ENCODE measurements around the gene LYPD5. TPM values are rescaled to one million over a fixed set of nuclear protein-coding genes. Genes with fewer than 3 reads are reported as not detected.
"Not testable (repeated sequence)": the region's sequence is repeated elsewhere in the genome, so short reads cannot be mapped to it uniquely, and the experiment has no call there.

Gene LYPD5
- polyA plus RNA-seq (2013, experiment 1 of 2): 0.30 TPM
- 0.32 TPM for polyA plus RNA-seq (2013, experiment 2 of 2)

- Histone ChIP-seq H3K36me3 (ENCODE audit: insufficient read depth, low read length) (no peaks in the 10 kb centered on the region), H3K27me3 (ENCODE audit: insufficient read depth, low read length) (peaks cover 32% of the 10 kb centered on the region), H3K9ac (ENCODE audit: low read depth, low read length) (no peak within 1 kb of the TSS), H3K27ac (ENCODE audit: low read depth, low read length) (no peak within 1 kb of the TSS), H3K4me3 (ENCODE audit: low read length) (no peak within 1 kb of the TSS), H3K4me1 (ENCODE audit: insufficient read depth, low read length) (no peaks in the 10 kb centered on the region), H3K9me3 (ENCODE audit: insufficient read depth, low read depth, low read length) (no peaks in the 10 kb centered on the region)
- WGBS: 63% methylated on average over 12 of the region's 12 CpGs
Measured at GRCh38 chr19:43802216-43802951, at the start of gene LYPD5. TSS of gene LYPD5 (minus strand) at chr19:43802447. CDS start at chr19:43802380, 67 bp downstream.

- peak overlapping the region; percentile 10; the same call in 1 of the 2 replicates for H3K4me3 ChIP-seq (ENCODE audit: low read length)
- H3K36me3 ChIP-seq (ENCODE audit: insufficient read depth, low read length): peaks cover 67% of the 10 kb centered on the region
- no peaks in the 10 kb centered on the region for H3K4me1 ChIP-seq (ENCODE audit: insufficient read depth, low read length)
- H3K27ac ChIP-seq (ENCODE audit: low read depth, low read length): no peak overlapping the region
- H3K27me3 ChIP-seq (ENCODE audit: insufficient read depth, low read length): no peaks in the 10 kb centered on the region
- H3K9ac ChIP-seq (ENCODE audit: low read depth, low read length): no peak overlapping the region
- peaks cover 88% of the 10 kb centered on the region for H3K9me3 ChIP-seq (ENCODE audit: insufficient read depth, low read depth, low read length)
Measured at GRCh38 chr19:43848821-43849220, 46.6 kb upstream of the LYPD5 start.

GRCh38 chr19:43847884-43848283 lies 45.6 kb upstream of the LYPD5 start:
- H3K27ac ChIP-seq (ENCODE audit: low read depth, low read length): peak overlapping the region; percentile 66; the same call in 1 of the 2 replicates
- H3K9me3 ChIP-seq (ENCODE audit: insufficient read depth, low read depth, low read length): peaks cover 97% of the 10 kb centered on the region

GRCh38 chr19:43847246-43847645 lies 45.0 kb upstream of the LYPD5 start:
- Histone ChIP-seq H3K4me1 (ENCODE audit: insufficient read depth, low read length) (no peaks in the 10 kb centered on the region), H3K9ac (ENCODE audit: low read depth, low read length) (no peak overlapping the region), H3K36me3 (ENCODE audit: insufficient read depth, low read length) (peaks cover 83% of the 10 kb centered on the region), H3K27me3 (ENCODE audit: insufficient read depth, low read length) (no peaks in the 10 kb centered on the region), H3K27ac (ENCODE audit: low read depth, low read length) (peak overlapping the region; percentile 66; the same call in 1 of the 2 replicates), H3K9me3 (ENCODE audit: insufficient read depth, low read depth, low read length) (peaks cover 97% of the 10 kb centered on the region), H3K4me3 (ENCODE audit: low read length) (no peak overlapping the region)
- no CpG with 5 or more reads among the region's 1 CpG for WGBS

More at GRCh38 chr19:43847884-43848283, 45.6 kb upstream of the LYPD5 start:
- WGBS: 97% methylated on average over 3 of the region's 4 CpGs
- no peaks in the 10 kb centered on the region for H3K27me3 ChIP-seq (ENCODE audit: insufficient read depth, low read length)
- H3K9ac ChIP-seq (ENCODE audit: low read depth, low read length): no peak overlapping the region
- peaks cover 76% of the 10 kb centered on the region for H3K36me3 ChIP-seq (ENCODE audit: insufficient read depth, low read length)
- no peaks in the 10 kb centered on the region for H3K4me1 ChIP-seq (ENCODE audit: insufficient read depth, low read length)
- H3K4me3 ChIP-seq (ENCODE audit: low read length): no peak overlapping the region

- no peaks in the 10 kb centered on the region for H3K27me3 ChIP-seq (ENCODE audit: insufficient read depth, low read length)
- no peaks in the 10 kb centered on the region for H3K4me1 ChIP-seq (ENCODE audit: insufficient read depth, low read length)
- H3K36me3 ChIP-seq (ENCODE audit: insufficient read depth, low read length): peaks cover 98% of the 10 kb centered on the region
- H3K4me3 ChIP-seq (ENCODE audit: low read length): no peak overlapping the region
- peaks cover 94% of the 10 kb centered on the region for H3K9me3 ChIP-seq (ENCODE audit: insufficient read depth, low read depth, low read length)
- no peak overlapping the region for H3K9ac ChIP-seq (ENCODE audit: low read depth, low read length)
- no peak overlapping the region for H3K27ac ChIP-seq (ENCODE audit: low read depth, low read length)
- WGBS: 83% methylated on average over 1 of the region's 2 CpGs
Measured at GRCh38 chr19:43842007-43842406, 39.8 kb upstream of the LYPD5 start.

- Histone ChIP-seq H3K4me1 (ENCODE audit: insufficient read depth, low read length) (no peaks in the 10 kb centered on the region), H3K27me3 (ENCODE audit: insufficient read depth, low read length) (no peaks in the 10 kb centered on the region), H3K9ac (ENCODE audit: low read depth, low read length) (no peak overlapping the region), H3K4me3 (ENCODE audit: low read length) (no peak overlapping the region), H3K27ac (ENCODE audit: low read depth, low read length) (no peak overlapping the region), H3K9me3 (ENCODE audit: insufficient read depth, low read depth, low read length) (peaks cover 72% of the 10 kb centered on the region), H3K36me3 (ENCODE audit: insufficient read depth, low read length) (peaks cover 95% of the 10 kb centered on the region)
Measured at GRCh38 chr19:43839139-43839538, 36.9 kb upstream of the LYPD5 start.

DNA sequence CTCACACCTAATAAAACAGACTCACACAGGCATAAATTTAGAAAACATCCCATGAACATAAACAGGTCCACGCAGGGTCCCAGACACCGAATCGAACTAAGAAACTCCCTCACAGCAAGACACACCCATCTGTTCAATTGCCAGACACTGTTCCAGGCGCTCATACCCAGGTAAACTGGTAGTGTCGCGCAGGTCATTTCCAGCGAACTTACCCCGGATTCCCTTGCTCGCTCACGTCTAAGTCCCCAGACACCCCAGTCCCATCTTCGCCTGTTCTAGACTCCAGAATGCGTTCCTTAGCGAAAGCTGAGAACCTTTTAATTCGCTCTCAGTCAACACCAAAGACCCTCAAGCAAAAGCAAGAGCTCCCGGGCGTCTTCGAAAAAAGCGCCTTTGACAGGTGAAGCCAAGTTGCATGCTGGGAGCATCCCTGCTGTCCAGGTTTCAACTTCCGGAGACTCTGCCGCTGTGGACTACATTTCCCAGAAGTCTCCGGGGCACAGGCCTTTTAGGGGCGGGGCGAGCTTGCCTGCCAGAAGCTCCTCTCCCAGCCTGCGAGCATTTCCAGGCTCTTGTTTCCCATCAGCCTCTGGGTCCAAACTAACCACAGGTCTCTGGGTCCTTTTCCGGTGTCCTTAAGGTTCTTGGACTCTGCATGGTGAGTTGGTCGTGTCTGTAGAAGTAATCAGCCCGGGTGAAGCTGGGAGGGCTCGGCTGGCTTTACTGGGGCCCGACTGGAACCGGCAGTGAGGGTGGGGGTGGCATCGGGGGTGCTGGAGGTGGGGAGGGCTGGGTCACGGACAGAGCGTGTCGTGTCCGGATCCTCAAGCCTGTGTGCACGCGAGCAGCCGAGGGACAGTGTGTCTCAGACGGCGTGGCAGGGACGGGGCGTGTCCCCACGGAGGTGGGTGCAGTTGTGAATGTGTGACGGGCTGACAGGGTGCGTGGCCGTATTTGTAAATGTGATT lies 24.8 kb upstream of the LYPD5 start, which contains the start of gene ZNF283:
TSS of gene ZNF283 (plus strand) at position 535 of the 968 bp plus-strand sequence. CDS start 6,184 bp downstream, outside the sequence.
- Histone ChIP-seq H3K4me3 (ENCODE audit: low read length) (peak within 1 kb of the TSS; percentile 87), H3K27ac (ENCODE audit: low read depth, low read length) (no peak within 1 kb of the TSS), H3K36me3 (ENCODE audit: insufficient read depth, low read length) (peaks cover 23% of the 10 kb centered on the region), H3K4me1 (ENCODE audit: insufficient read depth, low read length) (0 out of 2 replicates have a peak, but pooled peaks cover 4% of the 10 kb centered on the region), H3K27me3 (ENCODE audit: insufficient read depth, low read length) (peaks cover 13% of the 10 kb centered on the region; the same call in 1 of the 2 replicates), H3K9me3 (ENCODE audit: insufficient read depth, low read depth, low read length) (peaks cover 6% of the 10 kb centered on the region; the same call in 1 of the 2 replicates), H3K9ac (ENCODE audit: low read depth, low read length) (peak within 1 kb of the TSS; percentile 71)
- WGBS: 28% methylated on average over 46 of the region's 46 CpGs

GRCh38 chr19:43824572-43824971 lies 22.3 kb upstream of the LYPD5 start:
- H3K9me3 ChIP-seq (ENCODE audit: insufficient read depth, low read depth, low read length); H3K4me1 ChIP-seq (ENCODE audit: insufficient read depth, low read length); H3K4me3 ChIP-seq (ENCODE audit: low read length); H3K36me3 ChIP-seq (ENCODE audit: insufficient read depth, low read length); H3K9ac ChIP-seq (ENCODE audit: low read depth, low read length); H3K27ac ChIP-seq (ENCODE audit: low read depth, low read length): not testable (repeated sequence)
- 68% methylated on average over 4 of the region's 4 CpGs for WGBS
- peaks cover 28% of the 10 kb centered on the region; the same call in 1 of the 2 replicates for H3K27me3 ChIP-seq (ENCODE audit: insufficient read depth, low read length)

GRCh38 chr19:43823856-43824255 lies 21.6 kb upstream of the LYPD5 start:
- peaks cover 31% of the 10 kb centered on the region; the same call in 1 of the 2 replicates for H3K27me3 ChIP-seq (ENCODE audit: insufficient read depth, low read length)
- not testable (repeated sequence) for H3K4me1 ChIP-seq (ENCODE audit: insufficient read depth, low read length); H3K9me3 ChIP-seq (ENCODE audit: insufficient read depth, low read depth, low read length); H3K9ac ChIP-seq (ENCODE audit: low read depth, low read length); H3K27ac ChIP-seq (ENCODE audit: low read depth, low read length); H3K4me3 ChIP-seq (ENCODE audit: low read length); H3K36me3 ChIP-seq (ENCODE audit: insufficient read depth, low read length)
- 86% methylated on average over 3 of the region's 3 CpGs for WGBS

DNA sequence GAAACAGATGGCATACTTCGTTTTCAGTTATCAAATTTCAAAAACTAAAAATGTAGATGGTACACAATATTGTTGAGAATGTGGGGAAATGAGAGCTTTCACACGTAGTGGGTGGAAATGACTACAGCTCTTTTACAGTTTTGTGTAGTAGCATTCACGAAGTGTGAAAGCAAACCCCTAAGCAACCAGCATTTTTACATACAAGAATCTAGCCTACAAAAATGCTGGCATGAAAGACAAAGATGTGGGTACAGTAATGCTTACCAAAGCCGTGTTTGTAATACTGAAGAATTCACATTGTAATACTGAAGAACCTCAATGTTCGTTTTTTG lies 18.6 kb upstream of the LYPD5 start:
- H3K4me3 ChIP-seq (ENCODE audit: low read length): no peak overlapping the region; the same call in 1 of the 2 replicates
- no peak overlapping the region for H3K9ac ChIP-seq (ENCODE audit: low read depth, low read length)
- H3K27me3 ChIP-seq (ENCODE audit: insufficient read depth, low read length): peaks cover 31% of the 10 kb centered on the region; the same call in 1 of the 2 replicates
- no peaks in the 10 kb centered on the region for H3K36me3 ChIP-seq (ENCODE audit: insufficient read depth, low read length)
- no peaks in the 10 kb centered on the region for H3K9me3 ChIP-seq (ENCODE audit: insufficient read depth, low read depth, low read length)
- no peaks in the 10 kb centered on the region for H3K4me1 ChIP-seq (ENCODE audit: insufficient read depth, low read length)
- no peak overlapping the region for H3K27ac ChIP-seq (ENCODE audit: low read depth, low read length)
- WGBS: 75% methylated on average over 5 of the region's 5 CpGs
